ENCODE data around the gene SOHLH1. TPM values are rescaled to one million over a fixed set of nuclear protein-coding genes. Genes with fewer than 3 reads are reported as not detected.

Gene SOHLH1
- total RNA-seq, 1 donor from 2014 or later: not detected

DNA sequence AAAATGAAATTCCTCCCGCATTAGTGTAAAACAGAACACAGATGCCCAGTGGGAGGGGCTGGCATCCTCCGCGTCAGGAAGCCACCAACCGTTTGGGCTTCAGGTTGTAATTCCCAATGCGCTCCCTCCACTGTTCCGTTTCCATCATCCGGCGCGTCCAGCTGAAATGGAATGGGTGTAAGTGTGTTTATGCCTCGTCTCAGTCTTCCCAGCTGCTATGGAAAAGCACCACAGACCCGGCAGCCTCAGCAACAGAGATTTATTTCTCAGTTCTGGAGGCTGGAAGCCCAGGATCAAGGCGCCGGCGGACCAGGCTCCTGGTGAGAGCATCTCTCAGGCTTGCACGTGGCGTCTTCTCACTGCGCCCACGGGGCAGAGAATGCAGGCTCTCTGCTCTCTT, 23.1 kb upstream of the SOHLH1 start:
- Mint-ChIP-seq H3K36me3 (no peaks in the 10 kb centered on the region), H3K9me3 (no peaks in the 10 kb centered on the region), H3K27me3 (ENCODE audit: insufficient read depth, low read depth) (peaks cover 8% of the 10 kb centered on the region), H3K4me1 (no peaks in the 10 kb centered on the region), H3K4me3 (peak overlapping the region; percentile 30), H3K27ac (no peak overlapping the region)
- Histone ChIP-seq H3K4me1 (no peaks in the 10 kb centered on the region), H2AFZ (replicated peaks) (no peak overlapping the region), H3K36me3 (no peaks in the 10 kb centered on the region), H3K27ac (no peak overlapping the region), H3F3A (ENCODE audit: low read depth) (no peaks in the 10 kb centered on the region), H3K27me3 (no peaks in the 10 kb centered on the region), H3K79me2 (ENCODE audit: low read depth) (no peaks in the 10 kb centered on the region), H3K4me3 (no peak overlapping the region), H4K20me1 (ENCODE audit: low read depth) (no peaks in the 10 kb centered on the region), H3K4me2 (no peak overlapping the region), H3K9me3 (ENCODE audit: low read depth) (no peaks in the 10 kb centered on the region), H3K9ac (no peak overlapping the region)
- no peak for DNase-seq (ENCODE audit: low spot score)
- TF ChIP-seq EZH2phosphoT487 (IDR thresholded peaks at IDR 0.05) (no peak), CTCF (IDR thresholded peaks at IDR 0.05) (no peak), EZH2 (IDR thresholded peaks at IDR 0.05) (no peak)

- H3K4me3 Mint-ChIP-seq: no peak overlapping the region
- Histone ChIP-seq H2AFZ (replicated peaks) (no peak overlapping the region), H3K9me3 (ENCODE audit: low read depth) (no peaks in the 10 kb centered on the region), H3K4me1 (no peaks in the 10 kb centered on the region), H3K9ac (no peak overlapping the region), H3K4me3 (no peak overlapping the region), H3K36me3 (no peaks in the 10 kb centered on the region), H3K27me3 (peaks cover 27% of the 10 kb centered on the region), H3K79me2 (ENCODE audit: low read depth) (no peaks in the 10 kb centered on the region), H3F3A (ENCODE audit: low read depth) (no peaks in the 10 kb centered on the region), H4K20me1 (ENCODE audit: low read depth) (peaks cover 14% of the 10 kb centered on the region), H3K27ac (no peak overlapping the region), H3K4me2 (no peak overlapping the region)
- no peaks in the 10 kb centered on the region for H3K36me3 Mint-ChIP-seq
- no peaks in the 10 kb centered on the region for H3K4me1 Mint-ChIP-seq
- peaks cover 28% of the 10 kb centered on the region for H3K27me3 Mint-ChIP-seq (ENCODE audit: insufficient read depth, low read depth)
- TF ChIP-seq EZH2phosphoT487 (IDR thresholded peaks at IDR 0.05): no peak
- TF ChIP-seq EZH2 (IDR thresholded peaks at IDR 0.05): no peak
- TF ChIP-seq CTCF (IDR thresholded peaks at IDR 0.05): no peak
- no peak overlapping the region for H3K27ac Mint-ChIP-seq
- no peak for DNase-seq (ENCODE audit: low spot score)
- no peaks in the 10 kb centered on the region for H3K9me3 Mint-ChIP-seq
These were observed 20.2 kb upstream of the SOHLH1 start for GRCh38 chr9:135719472-135719871.

GRCh38 chr9:135718616-135719015, 19.3 kb upstream of the SOHLH1 start:
- Histone ChIP-seq H3K36me3 (no peaks in the 10 kb centered on the region), H3K27me3 (peaks cover 34% of the 10 kb centered on the region), H4K20me1 (ENCODE audit: low read depth) (peaks cover 18% of the 10 kb centered on the region), H2AFZ (replicated peaks) (no peak overlapping the region), H3K27ac (no peak overlapping the region), H3F3A (ENCODE audit: low read depth) (no peaks in the 10 kb centered on the region), H3K79me2 (ENCODE audit: low read depth) (no peaks in the 10 kb centered on the region), H3K9me3 (ENCODE audit: low read depth) (no peaks in the 10 kb centered on the region), H3K4me3 (no peak overlapping the region), H3K4me2 (no peak overlapping the region), H3K4me1 (no peaks in the 10 kb centered on the region), H3K9ac (no peak overlapping the region)
- Mint-ChIP-seq H3K27me3 (ENCODE audit: insufficient read depth, low read depth) (peaks cover 31% of the 10 kb centered on the region), H3K4me3 (no peak overlapping the region), H3K36me3 (no peaks in the 10 kb centered on the region), H3K27ac (no peak overlapping the region), H3K9me3 (no peaks in the 10 kb centered on the region), H3K4me1 (no peaks in the 10 kb centered on the region)
- TF ChIP-seq CTCF (IDR thresholded peaks at IDR 0.05): no peak
- TF ChIP-seq EZH2 (IDR thresholded peaks at IDR 0.05): no peak
- no peak for DNase-seq (ENCODE audit: low spot score)
